Neural cell (in vitro differentiated cells): Measurements from ENCODE around the gene HK2. TPM values are rescaled to one million over a fixed set of nuclear protein-coding genes. Genes with fewer than 3 reads are reported as not detected.

Source experiments
- H2AFZ ChIP-seq: fragments of 200-600, 300-800 bp; sonication (generic), shearing (Covaris generic); 2 replicates; pipeline ENCODE4 v1.6.0; 2014; ENCODE audit warnings: low read depth, mild to moderate bottlenecking, antibody characterized with exemption, low read length, moderate library complexity
- H3F3A ChIP-seq: fragments of 200-600 bp; shearing (Covaris generic); 2 replicates; pipeline ENCODE4 v1.6.1; 2016; ENCODE audit warnings: mild to moderate bottlenecking, moderate library complexity, mixed read lengths, antibody characterized with exemption, low read length; ENCODE audit not compliant: insufficient read depth, poor library complexity, severe bottlenecking
- H3K27ac ChIP-seq: fragments of 200-600, 300-800 bp; sonication (generic), shearing (Covaris generic); 2 replicates; pipeline ENCODE4 v1.5.1; 2014; ENCODE audit warnings: mild to moderate bottlenecking, low read length, moderate library complexity
- H3K27me3 ChIP-seq: fragments of 300-800, 200-600 bp; sonication (generic), shearing (Covaris generic); 2 replicates; pipeline ENCODE4 v1.6.0; 2014; ENCODE audit warnings: mild to moderate bottlenecking, low read depth, low read length, moderate library complexity; ENCODE audit not compliant: insufficient read depth
- H3K36me3 ChIP-seq: fragments of 300-800, 200-600 bp; sonication (generic), shearing (Covaris generic); 2 replicates; pipeline ENCODE4 v1.5.1; 2014; ENCODE audit warnings: mild to moderate bottlenecking, antibody characterized with exemption, low read length, moderate library complexity; ENCODE audit not compliant: insufficient read depth
- H3K4me2 ChIP-seq: fragments of 300-800, 200-600 bp; sonication (generic), shearing (Covaris generic); 2 replicates; pipeline ENCODE4 v1.6.0; 2014; ENCODE audit warnings: mild to moderate bottlenecking, low read length
- H3K4me3 ChIP-seq: fragments of 300-800, 200-600 bp; sonication (generic), shearing (Covaris generic); 2 replicates; pipeline ENCODE4 v1.5.1; 2014; ENCODE audit warnings: mild to moderate bottlenecking, low read length, moderate library complexity
- H3K79me2 ChIP-seq: fragments of 200-600 bp; shearing (Covaris generic); replicated peaks from 2 replicates; pipeline ENCODE4 v1.6.0; 2014; ENCODE audit warnings: mild to moderate bottlenecking, low read length, moderate library complexity; ENCODE audit not compliant: insufficient read depth
- H3K9ac ChIP-seq: fragments of 300-800, 200-600 bp; sonication (generic), shearing (Covaris generic); 2 replicates; pipeline ENCODE4 v1.6.1; 2016; ENCODE audit warnings: mild to moderate bottlenecking, low read length, mixed read lengths
- H3K9me2 ChIP-seq: fragments of 200-600 bp; shearing (Covaris generic); 2 replicates; pipeline ENCODE4 v1.6.1; 2016; ENCODE audit warnings: mild to moderate bottlenecking, low read length, mixed read lengths; ENCODE audit not compliant: insufficient read depth
- H3K9me3 ChIP-seq: fragments of 200-600, 300-800 bp; sonication (generic), shearing (Covaris generic); 2 replicates; pipeline ENCODE4 v1.6.1; 2016; ENCODE audit warnings: mild to moderate bottlenecking, mixed run types, low read length, moderate library complexity, mixed read lengths
- H4K20me1 ChIP-seq: fragments of 200-600 bp; shearing (Covaris generic); 2 replicates; pipeline ENCODE4 v1.6.1; 2016; ENCODE audit warnings: mild to moderate bottlenecking, mixed run types; ENCODE audit not compliant: insufficient read depth
- EP300 ChIP-seq: fragments of 450-650 bp; conservative IDR thresholded peaks from 2 replicates; pipeline ENCODE4 v1.6.1; 2014; ENCODE audit warnings: antibody characterized with exemption, mild to moderate bottlenecking, moderate library complexity; ENCODE audit not compliant: poor library complexity, severe bottlenecking
- EZH2 ChIP-seq: fragments of 200-600, 300-800 bp; shearing (Covaris generic), sonication (generic); IDR thresholded peaks from 2 replicates; pipeline ENCODE4 v1.6.1; 2014; ENCODE audit warnings: antibody characterized with exemption, low read length, borderline replicate concordance, mild to moderate bottlenecking; ENCODE audit not compliant: insufficient read depth, poor library complexity, severe bottlenecking
- MXI1 ChIP-seq: fragments of 450-650 bp; conservative IDR thresholded peaks from 2 replicates; pipeline ENCODE4 v1.6.1; 2014; ENCODE audit warnings: antibody characterized with exemption, mild to moderate bottlenecking; ENCODE audit not compliant: poor library complexity, severe bottlenecking
- POLR2AphosphoS5 ChIP-seq: IDR thresholded peaks from 2 replicates; pipeline ENCODE4 v1.6.1; 2012
- RAD21 ChIP-seq: fragments of 450-650 bp; conservative IDR thresholded peaks from 2 replicates; pipeline ENCODE4 v1.6.1; 2014; ENCODE audit warnings: antibody characterized with exemption, mild to moderate bottlenecking, moderate library complexity
- SMC3 ChIP-seq: fragments of 450-650 bp; conservative IDR thresholded peaks from 2 replicates; pipeline ENCODE4 v1.6.1; 2014; ENCODE audit warnings: antibody characterized with exemption, mild to moderate bottlenecking, moderate library complexity; ENCODE audit not compliant: poor library complexity
- TAF1 ChIP-seq: IDR thresholded peaks from 2 replicates; pipeline ENCODE4 v1.6.1; 2012; ENCODE audit warnings: low read depth
- polyA plus RNA-seq: library from polyadenylated mRNA; depleted of rRNA; stranded (reverse); fragments of >200 nt; gene quantifications from 2 replicates; pipeline ENCODE4 v1.2.3, GENCODE V29; 2014
- TF ChIP-seq, protein P1 (sequence below): IDR thresholded peaks from 2 replicates; pipeline ENCODE4 v1.6.1; 2012; ENCODE audit warnings: borderline replicate concordance
- TF ChIP-seq, protein P2 (sequence below): fragments of 450-650 bp; IDR thresholded peaks from 2 replicates; pipeline ENCODE4 v1.5.1; 2014; ENCODE audit warnings: antibody characterized with exemption, mild to moderate bottlenecking, moderate library complexity; ENCODE audit not compliant: poor library complexity, severe bottlenecking

HK2 gene
- polyA plus RNA-seq, 1 donor from 2014 or later, result 0.47 TPM

DNA sequence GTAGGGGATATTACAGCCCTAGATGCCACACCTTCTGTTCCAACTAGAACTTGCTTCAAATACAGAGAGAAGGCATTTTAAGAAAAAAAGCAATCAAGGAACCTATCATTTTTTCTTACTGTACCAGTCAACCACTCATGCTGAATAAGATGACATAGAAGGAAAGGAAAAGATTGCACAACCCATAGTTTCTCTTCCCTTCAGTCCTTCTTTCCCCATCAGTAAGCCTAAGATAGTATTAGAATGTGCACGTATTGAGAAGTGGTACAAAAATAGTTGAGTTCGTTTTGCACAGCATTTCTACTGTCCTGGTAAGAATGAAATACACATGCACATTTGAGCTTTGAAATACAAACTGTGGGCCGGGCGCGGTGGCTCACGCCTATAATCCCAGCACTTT, 27.0 kb upstream of the HK2 start:
- Histone ChIP-seq H3K4me2 (no peak overlapping the region), H3K9me3 (no peaks in the 10 kb centered on the region), H3K79me2 (no peaks in the 10 kb centered on the region), H3K4me3 (no peak overlapping the region), H2AFZ (no peak overlapping the region), H3K27me3 (no peaks in the 10 kb centered on the region), H3K9ac (no peak overlapping the region), H3K9me2 (no peaks in the 10 kb centered on the region), H3F3A (no peaks in the 10 kb centered on the region), H4K20me1 (no peaks in the 10 kb centered on the region), H3K36me3 (no peaks in the 10 kb centered on the region), H3K27ac (no peak overlapping the region)
- TF ChIP-seq EZH2 (no peak), RAD21 (no peak), MXI1 (no peak), SMC3 (no peak), EP300 (no peak), POLR2AphosphoS5 (no peak), TAF1 (no peak)
- TF ChIP-seq, protein P1, sequence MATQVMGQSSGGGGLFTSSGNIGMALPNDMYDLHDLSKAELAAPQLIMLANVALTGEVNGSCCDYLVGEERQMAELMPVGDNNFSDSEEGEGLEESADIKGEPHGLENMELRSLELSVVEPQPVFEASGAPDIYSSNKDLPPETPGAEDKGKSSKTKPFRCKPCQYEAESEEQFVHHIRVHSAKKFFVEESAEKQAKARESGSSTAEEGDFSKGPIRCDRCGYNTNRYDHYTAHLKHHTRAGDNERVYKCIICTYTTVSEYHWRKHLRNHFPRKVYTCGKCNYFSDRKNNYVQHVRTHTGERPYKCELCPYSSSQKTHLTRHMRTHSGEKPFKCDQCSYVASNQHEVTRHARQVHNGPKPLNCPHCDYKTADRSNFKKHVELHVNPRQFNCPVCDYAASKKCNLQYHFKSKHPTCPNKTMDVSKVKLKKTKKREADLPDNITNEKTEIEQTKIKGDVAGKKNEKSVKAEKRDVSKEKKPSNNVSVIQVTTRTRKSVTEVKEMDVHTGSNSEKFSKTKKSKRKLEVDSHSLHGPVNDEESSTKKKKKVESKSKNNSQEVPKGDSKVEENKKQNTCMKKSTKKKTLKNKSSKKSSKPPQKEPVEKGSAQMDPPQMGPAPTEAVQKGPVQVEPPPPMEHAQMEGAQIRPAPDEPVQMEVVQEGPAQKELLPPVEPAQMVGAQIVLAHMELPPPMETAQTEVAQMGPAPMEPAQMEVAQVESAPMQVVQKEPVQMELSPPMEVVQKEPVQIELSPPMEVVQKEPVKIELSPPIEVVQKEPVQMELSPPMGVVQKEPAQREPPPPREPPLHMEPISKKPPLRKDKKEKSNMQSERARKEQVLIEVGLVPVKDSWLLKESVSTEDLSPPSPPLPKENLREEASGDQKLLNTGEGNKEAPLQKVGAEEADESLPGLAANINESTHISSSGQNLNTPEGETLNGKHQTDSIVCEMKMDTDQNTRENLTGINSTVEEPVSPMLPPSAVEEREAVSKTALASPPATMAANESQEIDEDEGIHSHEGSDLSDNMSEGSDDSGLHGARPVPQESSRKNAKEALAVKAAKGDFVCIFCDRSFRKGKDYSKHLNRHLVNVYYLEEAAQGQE, result no peak
- TF ChIP-seq, protein P2, sequence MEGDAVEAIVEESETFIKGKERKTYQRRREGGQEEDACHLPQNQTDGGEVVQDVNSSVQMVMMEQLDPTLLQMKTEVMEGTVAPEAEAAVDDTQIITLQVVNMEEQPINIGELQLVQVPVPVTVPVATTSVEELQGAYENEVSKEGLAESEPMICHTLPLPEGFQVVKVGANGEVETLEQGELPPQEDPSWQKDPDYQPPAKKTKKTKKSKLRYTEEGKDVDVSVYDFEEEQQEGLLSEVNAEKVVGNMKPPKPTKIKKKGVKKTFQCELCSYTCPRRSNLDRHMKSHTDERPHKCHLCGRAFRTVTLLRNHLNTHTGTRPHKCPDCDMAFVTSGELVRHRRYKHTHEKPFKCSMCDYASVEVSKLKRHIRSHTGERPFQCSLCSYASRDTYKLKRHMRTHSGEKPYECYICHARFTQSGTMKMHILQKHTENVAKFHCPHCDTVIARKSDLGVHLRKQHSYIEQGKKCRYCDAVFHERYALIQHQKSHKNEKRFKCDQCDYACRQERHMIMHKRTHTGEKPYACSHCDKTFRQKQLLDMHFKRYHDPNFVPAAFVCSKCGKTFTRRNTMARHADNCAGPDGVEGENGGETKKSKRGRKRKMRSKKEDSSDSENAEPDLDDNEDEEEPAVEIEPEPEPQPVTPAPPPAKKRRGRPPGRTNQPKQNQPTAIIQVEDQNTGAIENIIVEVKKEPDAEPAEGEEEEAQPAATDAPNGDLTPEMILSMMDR, result no peak

DNA sequence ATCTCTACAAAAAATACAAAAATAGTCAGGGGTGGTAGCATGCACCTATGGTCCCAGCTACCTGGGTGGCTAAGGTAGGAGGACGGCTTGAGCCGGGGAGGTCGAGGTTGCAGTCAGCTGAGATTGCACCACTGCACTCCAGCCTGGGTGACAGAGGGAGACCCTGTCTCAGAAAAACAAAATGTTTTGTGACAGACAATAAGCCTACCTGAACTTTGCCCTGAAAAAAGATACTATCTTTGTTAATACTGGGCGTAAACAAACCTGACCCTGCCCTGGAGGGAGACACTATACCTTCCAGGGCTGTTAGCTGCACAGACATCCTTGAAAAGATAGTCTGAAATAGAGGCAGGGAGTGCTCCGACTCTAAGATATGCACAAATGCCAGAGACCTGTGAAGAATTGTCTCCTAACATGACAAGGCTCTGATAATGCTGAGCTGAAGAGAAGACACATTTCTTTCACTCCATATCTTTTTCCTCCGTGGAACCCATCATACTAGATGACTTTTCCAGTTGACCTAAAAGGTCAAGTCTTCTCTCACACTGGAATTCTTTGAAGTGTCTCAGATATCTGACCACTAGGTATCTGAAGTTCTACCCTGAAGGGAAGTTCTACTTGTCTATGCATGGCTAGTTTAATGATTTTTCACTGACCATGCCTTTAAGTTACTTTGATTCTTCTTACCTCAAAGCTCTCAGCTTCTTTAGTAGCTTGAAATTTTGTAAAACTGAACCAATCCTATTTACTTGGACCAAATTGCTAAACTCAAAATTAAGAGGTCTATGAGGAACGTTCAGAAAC, 20.9 kb upstream of the HK2 start:
- Histone ChIP-seq H3K79me2 (no peaks in the 10 kb centered on the region), H4K20me1 (no peaks in the 10 kb centered on the region), H3K9me3 (no peaks in the 10 kb centered on the region), H3K36me3 (no peaks in the 10 kb centered on the region), H3K9ac (no peak overlapping the region), H3K27me3 (no peaks in the 10 kb centered on the region), H3F3A (no peaks in the 10 kb centered on the region), H3K9me2 (no peaks in the 10 kb centered on the region), H3K27ac (no peak overlapping the region), H3K4me2 (no peak overlapping the region), H2AFZ (no peak overlapping the region), H3K4me3 (no peak overlapping the region)
- TF ChIP-seq SMC3 (no peak), EP300 (no peak), MXI1 (no peak), EZH2 (no peak), RAD21 (no peak), POLR2AphosphoS5 (no peak), TAF1 (no peak)
- TF ChIP-seq, protein P2, result no peak
- TF ChIP-seq, protein P1, result no peak
